Neural cell (in vitro differentiated cells): ENCODE data around the gene GPR17.

Experiments used
- EP300 ChIP-seq: fragments of 450-650 bp; conservative IDR thresholded peaks from 2 replicates; pipeline ENCODE4 v1.6.1; 2014; ENCODE audit warnings: antibody characterized with exemption, mild to moderate bottlenecking, moderate library complexity; ENCODE audit not compliant: poor library complexity, severe bottlenecking
- EZH2 ChIP-seq: fragments of 200-600, 300-800 bp; shearing (Covaris generic), sonication (generic); IDR thresholded peaks from 2 replicates; pipeline ENCODE4 v1.6.1; 2014; ENCODE audit warnings: antibody characterized with exemption, low read length, borderline replicate concordance, mild to moderate bottlenecking; ENCODE audit not compliant: insufficient read depth, poor library complexity, severe bottlenecking
- POLR2AphosphoS5 ChIP-seq: IDR thresholded peaks from 2 replicates; pipeline ENCODE4 v1.6.1; 2012
- RAD21 ChIP-seq: fragments of 450-650 bp; conservative IDR thresholded peaks from 2 replicates; pipeline ENCODE4 v1.6.1; 2014; ENCODE audit warnings: antibody characterized with exemption, mild to moderate bottlenecking, moderate library complexity
- SMC3 ChIP-seq: fragments of 450-650 bp; conservative IDR thresholded peaks from 2 replicates; pipeline ENCODE4 v1.6.1; 2014; ENCODE audit warnings: antibody characterized with exemption, mild to moderate bottlenecking, moderate library complexity; ENCODE audit not compliant: poor library complexity
- TAF1 ChIP-seq: IDR thresholded peaks from 2 replicates; pipeline ENCODE4 v1.6.1; 2012; ENCODE audit warnings: low read depth
- TF ChIP-seq, protein P1 (sequence below): fragments of 450-650 bp; IDR thresholded peaks from 2 replicates; pipeline ENCODE4 v1.5.1; 2014; ENCODE audit warnings: antibody characterized with exemption, mild to moderate bottlenecking, moderate library complexity; ENCODE audit not compliant: poor library complexity, severe bottlenecking
- TF ChIP-seq, protein P2 (sequence below): IDR thresholded peaks from 2 replicates; pipeline ENCODE4 v1.6.1; 2012; ENCODE audit warnings: borderline replicate concordance

DNA sequence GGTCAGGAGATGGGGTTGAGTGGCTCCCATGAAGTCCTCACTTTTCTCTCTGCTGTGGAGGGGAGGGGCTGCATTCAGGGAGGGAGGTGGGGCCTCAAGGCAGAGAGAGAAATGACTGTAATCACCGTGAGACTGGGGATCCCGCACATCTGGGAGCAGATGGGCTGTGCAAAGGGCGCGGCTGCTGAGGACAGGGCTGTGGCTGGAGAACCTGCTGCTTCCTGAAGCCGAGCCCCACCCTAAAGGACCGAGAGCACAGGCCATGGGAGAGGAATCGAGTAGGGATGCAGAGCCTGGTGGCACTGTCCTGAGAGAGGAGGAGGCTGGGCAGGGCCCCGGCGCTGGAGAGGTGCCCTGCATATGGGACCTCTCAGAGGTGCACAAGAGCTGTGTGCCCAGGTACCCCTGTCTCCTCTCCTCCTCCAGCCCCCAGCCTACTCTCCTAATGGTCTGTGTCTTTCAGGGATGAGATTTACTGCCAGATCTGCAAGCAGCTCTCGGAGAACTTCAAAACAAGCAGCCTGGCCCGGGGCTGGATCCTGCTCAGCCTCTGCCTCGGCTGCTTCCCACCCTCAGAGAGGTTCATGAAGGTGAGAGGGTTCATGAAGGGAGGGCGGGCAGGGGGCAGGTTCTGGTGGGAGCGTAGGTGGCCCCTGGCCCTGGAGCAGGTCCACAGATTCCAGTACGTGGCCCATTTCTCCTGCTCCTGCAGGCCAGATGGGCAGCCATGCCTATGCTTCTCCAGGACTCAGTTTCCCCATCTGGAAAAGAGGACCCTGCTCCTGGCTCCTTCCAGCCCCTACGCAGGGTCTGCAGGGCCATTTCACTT lies 25.9 kb upstream of the GPR17 start:
- TF ChIP-seq POLR2AphosphoS5 (no peak), EP300 (no peak), EZH2 (no peak), SMC3 (no peak), RAD21 (no peak), TAF1 (no peak)
- TF ChIP-seq, protein P1, sequence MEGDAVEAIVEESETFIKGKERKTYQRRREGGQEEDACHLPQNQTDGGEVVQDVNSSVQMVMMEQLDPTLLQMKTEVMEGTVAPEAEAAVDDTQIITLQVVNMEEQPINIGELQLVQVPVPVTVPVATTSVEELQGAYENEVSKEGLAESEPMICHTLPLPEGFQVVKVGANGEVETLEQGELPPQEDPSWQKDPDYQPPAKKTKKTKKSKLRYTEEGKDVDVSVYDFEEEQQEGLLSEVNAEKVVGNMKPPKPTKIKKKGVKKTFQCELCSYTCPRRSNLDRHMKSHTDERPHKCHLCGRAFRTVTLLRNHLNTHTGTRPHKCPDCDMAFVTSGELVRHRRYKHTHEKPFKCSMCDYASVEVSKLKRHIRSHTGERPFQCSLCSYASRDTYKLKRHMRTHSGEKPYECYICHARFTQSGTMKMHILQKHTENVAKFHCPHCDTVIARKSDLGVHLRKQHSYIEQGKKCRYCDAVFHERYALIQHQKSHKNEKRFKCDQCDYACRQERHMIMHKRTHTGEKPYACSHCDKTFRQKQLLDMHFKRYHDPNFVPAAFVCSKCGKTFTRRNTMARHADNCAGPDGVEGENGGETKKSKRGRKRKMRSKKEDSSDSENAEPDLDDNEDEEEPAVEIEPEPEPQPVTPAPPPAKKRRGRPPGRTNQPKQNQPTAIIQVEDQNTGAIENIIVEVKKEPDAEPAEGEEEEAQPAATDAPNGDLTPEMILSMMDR = no peak
- TF ChIP-seq, protein P2, sequence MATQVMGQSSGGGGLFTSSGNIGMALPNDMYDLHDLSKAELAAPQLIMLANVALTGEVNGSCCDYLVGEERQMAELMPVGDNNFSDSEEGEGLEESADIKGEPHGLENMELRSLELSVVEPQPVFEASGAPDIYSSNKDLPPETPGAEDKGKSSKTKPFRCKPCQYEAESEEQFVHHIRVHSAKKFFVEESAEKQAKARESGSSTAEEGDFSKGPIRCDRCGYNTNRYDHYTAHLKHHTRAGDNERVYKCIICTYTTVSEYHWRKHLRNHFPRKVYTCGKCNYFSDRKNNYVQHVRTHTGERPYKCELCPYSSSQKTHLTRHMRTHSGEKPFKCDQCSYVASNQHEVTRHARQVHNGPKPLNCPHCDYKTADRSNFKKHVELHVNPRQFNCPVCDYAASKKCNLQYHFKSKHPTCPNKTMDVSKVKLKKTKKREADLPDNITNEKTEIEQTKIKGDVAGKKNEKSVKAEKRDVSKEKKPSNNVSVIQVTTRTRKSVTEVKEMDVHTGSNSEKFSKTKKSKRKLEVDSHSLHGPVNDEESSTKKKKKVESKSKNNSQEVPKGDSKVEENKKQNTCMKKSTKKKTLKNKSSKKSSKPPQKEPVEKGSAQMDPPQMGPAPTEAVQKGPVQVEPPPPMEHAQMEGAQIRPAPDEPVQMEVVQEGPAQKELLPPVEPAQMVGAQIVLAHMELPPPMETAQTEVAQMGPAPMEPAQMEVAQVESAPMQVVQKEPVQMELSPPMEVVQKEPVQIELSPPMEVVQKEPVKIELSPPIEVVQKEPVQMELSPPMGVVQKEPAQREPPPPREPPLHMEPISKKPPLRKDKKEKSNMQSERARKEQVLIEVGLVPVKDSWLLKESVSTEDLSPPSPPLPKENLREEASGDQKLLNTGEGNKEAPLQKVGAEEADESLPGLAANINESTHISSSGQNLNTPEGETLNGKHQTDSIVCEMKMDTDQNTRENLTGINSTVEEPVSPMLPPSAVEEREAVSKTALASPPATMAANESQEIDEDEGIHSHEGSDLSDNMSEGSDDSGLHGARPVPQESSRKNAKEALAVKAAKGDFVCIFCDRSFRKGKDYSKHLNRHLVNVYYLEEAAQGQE = no peak
